HG02588 (cell line): ENCODE results near the gene HDGFL2.

Source experiments
- ATAC-seq: cut with Tn5 transposase; IDR thresholded peaks from one replicate; pipeline ENCODE4 v1.9.1; 2021; ENCODE audit warnings: mild to moderate bottlenecking, moderate library complexity; ENCODE audit not compliant: unreplicated experiment

Gene HDGFL2

DNA sequence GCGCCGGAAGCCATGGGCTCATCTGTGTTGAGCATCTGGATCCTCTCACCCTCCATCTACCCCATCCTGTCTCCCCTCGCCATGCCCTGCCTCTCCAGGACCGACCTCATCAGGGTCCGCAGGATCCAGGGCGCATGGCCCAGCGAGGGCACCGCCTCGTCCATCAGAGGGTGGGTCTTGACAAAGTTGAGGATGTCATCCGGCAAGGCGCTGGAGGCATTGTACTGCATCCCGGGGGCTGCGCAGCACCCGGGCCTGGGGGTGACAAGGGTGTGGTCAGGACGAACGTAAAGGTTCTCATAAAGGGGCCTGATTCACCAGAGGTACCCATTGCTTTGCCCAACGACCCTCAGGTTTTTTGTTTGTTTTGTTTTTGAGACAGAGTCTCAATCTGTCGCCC is 77.9 kb downstream of the HDGFL2 start:
- ATAC-seq, result no peak

DNA sequence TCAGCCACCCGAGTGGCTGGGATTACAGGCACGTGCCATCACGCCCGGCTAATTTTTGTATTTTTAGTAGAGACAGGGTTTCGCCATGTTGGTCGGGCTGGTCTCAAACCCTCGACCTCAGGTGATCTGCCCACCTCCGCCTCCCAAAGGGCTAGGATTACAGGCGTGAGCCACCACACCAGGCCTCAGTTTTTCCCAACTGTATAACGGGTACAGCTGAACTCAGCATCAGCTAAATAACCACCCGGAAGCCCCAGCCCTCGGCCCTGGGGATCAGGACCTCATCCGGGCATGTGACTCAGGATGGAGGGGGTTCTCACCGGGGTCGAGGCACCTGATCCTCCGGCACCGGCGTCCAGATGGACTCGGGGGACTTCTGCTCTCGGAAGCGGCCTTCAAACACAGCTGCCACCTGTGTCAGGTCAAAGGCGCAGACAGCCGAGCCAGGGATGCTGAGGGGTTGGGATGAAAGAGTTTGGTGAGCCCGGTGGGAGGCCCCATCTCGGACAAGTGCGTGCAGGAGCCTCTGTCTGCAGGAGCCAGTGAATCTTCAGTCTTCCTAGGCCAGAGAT is 78.5 kb downstream of the HDGFL2 start:
- no peak for ATAC-seq
